ENCODE results near the gene P2RY1. TPM values are rescaled to one million over a fixed set of nuclear protein-coding genes. Genes with fewer than 3 reads are reported as not detected.
"Not testable (repeated sequence)": the region's sequence is repeated elsewhere in the genome, so short reads cannot be mapped to it uniquely, and the experiment has no call there.

The P2RY1 gene
- total RNA-seq, 1 donor from 2014 or later: 13.7 TPM

GRCh38 chr3:152842413-152842812 is 7.5 kb downstream of the P2RY1 start:
- DNase-seq (ENCODE audit: low read depth) (no peak), FAIRE-seq (no peak)
- no peaks in the 10 kb centered on the region for H3K36me3 ChIP-seq (ENCODE audit: control insufficient read depth, insufficient read depth, low read length)
- no peaks in the 10 kb centered on the region for H3K27me3 ChIP-seq (ENCODE audit: control insufficient read depth, insufficient read depth, low read length)
- no peak overlapping the region for H3K4me3 ChIP-seq (ENCODE audit: low read depth, low read length)
- no peak for TF ChIP-seq CTCF (IDR thresholded peaks at IDR 0.05; ENCODE audit: insufficient read depth, low read length, severe bottlenecking)

GRCh38 chr3:152843955-152844354 is 9.0 kb downstream of the P2RY1 start:
- DNase-seq (ENCODE audit: low read depth): peak; percentile 79
- H3K36me3 ChIP-seq (ENCODE audit: control insufficient read depth, insufficient read depth, low read length): no peaks in the 10 kb centered on the region
- no peak for TF ChIP-seq CTCF (IDR thresholded peaks at IDR 0.05; ENCODE audit: insufficient read depth, low read length, severe bottlenecking)
- H3K4me3 ChIP-seq (ENCODE audit: low read depth, low read length): no peak overlapping the region
- no peaks in the 10 kb centered on the region for H3K27me3 ChIP-seq (ENCODE audit: control insufficient read depth, insufficient read depth, low read length)
- FAIRE-seq: no peak

- H3K4me3 ChIP-seq (ENCODE audit: low read depth, low read length); H3K36me3 ChIP-seq (ENCODE audit: control insufficient read depth, insufficient read depth, low read length); DNase-seq (ENCODE audit: low read depth); H3K27me3 ChIP-seq (ENCODE audit: control insufficient read depth, insufficient read depth, low read length); FAIRE-seq: not testable (repeated sequence)
These were observed 11.8 kb downstream of the P2RY1 start for GRCh38 chr3:152846572-152847202.

GRCh38 chr3:152847599-152847998 is 12.7 kb downstream of the P2RY1 start:
- H3K27me3 ChIP-seq (ENCODE audit: control insufficient read depth, insufficient read depth, low read length); H3K36me3 ChIP-seq (ENCODE audit: control insufficient read depth, insufficient read depth, low read length); H3K4me3 ChIP-seq (ENCODE audit: low read depth, low read length); FAIRE-seq; DNase-seq (ENCODE audit: low read depth): not testable (repeated sequence)

- no peaks in the 10 kb centered on the region for H3K36me3 ChIP-seq (ENCODE audit: control insufficient read depth, insufficient read depth, low read length)
- FAIRE-seq (no peak), DNase-seq (ENCODE audit: low read depth) (no peak)
- no peaks in the 10 kb centered on the region for H3K27me3 ChIP-seq (ENCODE audit: control insufficient read depth, insufficient read depth, low read length)
- no peak overlapping the region for H3K4me3 ChIP-seq (ENCODE audit: low read depth, low read length)
- no peak for TF ChIP-seq CTCF (IDR thresholded peaks at IDR 0.05; ENCODE audit: insufficient read depth, low read length, severe bottlenecking)
These were observed 15.2 kb downstream of the P2RY1 start for GRCh38 chr3:152849996-152850578.

- no peak for TF ChIP-seq CTCF (IDR thresholded peaks at IDR 0.05; ENCODE audit: insufficient read depth, low read length, severe bottlenecking)
- no peaks in the 10 kb centered on the region for H3K27me3 ChIP-seq (ENCODE audit: control insufficient read depth, insufficient read depth, low read length)
- DNase-seq (ENCODE audit: low read depth) (peak; percentile 75), FAIRE-seq (no peak)
- H3K4me3 ChIP-seq (ENCODE audit: low read depth, low read length): no peak overlapping the region
- no peaks in the 10 kb centered on the region for H3K36me3 ChIP-seq (ENCODE audit: control insufficient read depth, insufficient read depth, low read length)
These were observed 18.3 kb downstream of the P2RY1 start for GRCh38 chr3:152853196-152853595.

- FAIRE-seq: no peak
- Histone ChIP-seq H3K4me3 (ENCODE audit: low read depth, low read length) (no peak overlapping the region), H3K27me3 (ENCODE audit: control insufficient read depth, insufficient read depth, low read length) (no peaks in the 10 kb centered on the region), H3K36me3 (ENCODE audit: control insufficient read depth, insufficient read depth, low read length) (no peaks in the 10 kb centered on the region)
- peak; percentile 32 for DNase-seq (ENCODE audit: low read depth)
- TF ChIP-seq CTCF (IDR thresholded peaks at IDR 0.05; ENCODE audit: insufficient read depth, low read length, severe bottlenecking): no peak
These were observed 22.2 kb downstream of the P2RY1 start for GRCh38 chr3:152857082-152857481.
